Measurements from ENCODE around the gene NAPB.

The NAPB gene

GRCh38 chr20:23326774-23327173 is 94.5 kb downstream of the NAPB start:
- H3K27me3 ChIP-seq (replicated peaks; ENCODE audit: control insufficient read depth, insufficient read depth, low read length) = no peaks in the 10 kb centered on the region
- no peaks in the 10 kb centered on the region for H3K36me3 ChIP-seq (ENCODE audit: control insufficient read depth, insufficient read depth, low read length)
- TF ChIP-seq CTCF (IDR thresholded peaks at IDR 0.05; ENCODE audit: insufficient read depth, low read length, poor library complexity, severe bottlenecking) = no peak
- no peak for DNase-seq (ENCODE audit: extremely low read depth, insufficient read length)
- H3K4me3 ChIP-seq (replicated peaks; ENCODE audit: low read depth, low read length) = no peak overlapping the region

GRCh38 chr20:23325107-23325506 is 96.2 kb downstream of the NAPB start:
- Histone ChIP-seq H3K4me3 (replicated peaks; ENCODE audit: low read depth, low read length) (no peak overlapping the region), H3K27me3 (replicated peaks; ENCODE audit: control insufficient read depth, insufficient read depth, low read length) (no peaks in the 10 kb centered on the region), H3K36me3 (ENCODE audit: control insufficient read depth, insufficient read depth, low read length) (no peaks in the 10 kb centered on the region)
- no peak for DNase-seq (ENCODE audit: extremely low read depth, insufficient read length)
- TF ChIP-seq CTCF (IDR thresholded peaks at IDR 0.05; ENCODE audit: insufficient read depth, low read length, poor library complexity, severe bottlenecking) = no peak
